Mesothelial cell of epicardium (in vitro differentiated cells): ENCODE measurements around the gene ANKRD65. TPM values are rescaled to one million over a fixed set of nuclear protein-coding genes. Genes with fewer than 3 reads are reported as not detected.
A peak's percentile ranks its signal among the peaks of the same experiment; 100 is the strongest.
"Not testable (repeated sequence)": the region's sequence is repeated elsewhere in the genome, so short reads cannot be mapped to it uniquely, and the experiment has no call there.

Experiments
- DNase-seq, 2 experiments: peaks; one replicate each; pipeline ENCODE4 v3.0.0; 2021; ENCODE audit warnings: low spot score in 2 of 2; ENCODE audit not compliant: unreplicated experiment in 2 of 2
- H3K27ac Mint-ChIP-seq: 2 replicates; pipeline ENCODE4 v1.8.0; 2021; ENCODE audit warnings: mixed read lengths
- H3K27me3 Mint-ChIP-seq: 2 replicates; pipeline ENCODE4 v1.8.0; 2021; ENCODE audit warnings: low read depth, mixed read lengths
- H3K36me3 Mint-ChIP-seq: 2 replicates; pipeline ENCODE4 v1.8.0; 2021; ENCODE audit warnings: mixed read lengths
- H3K4me1 Mint-ChIP-seq: 2 replicates; pipeline ENCODE4 v1.8.0; 2021; ENCODE audit warnings: mixed read lengths
- H3K4me3 Mint-ChIP-seq: 2 replicates; pipeline ENCODE4 v1.8.0; 2021; ENCODE audit warnings: mild to moderate bottlenecking, moderate library complexity, mixed read lengths
- H3K9me3 Mint-ChIP-seq: 2 replicates; pipeline ENCODE4 v1.8.0; 2021; ENCODE audit warnings: mixed read lengths
- total RNA-seq: library from RNA; stranded (reverse); gene quantifications from 3 replicates; pipeline ENCODE4 v1.2.1, GENCODE V29; 2021
- TF ChIP-seq, protein P1 (sequence below): fragments of 200-600 bp; sonication (generic); IDR thresholded peaks from one replicate; pipeline ENCODE4 v1.5.0; 2021; ENCODE audit warnings: antibody characterized with exemption; ENCODE audit not compliant: unreplicated experiment

ANKRD65 gene
- total RNA-seq, 1 donor from 2014 or later = 12.3 TPM

DNA sequence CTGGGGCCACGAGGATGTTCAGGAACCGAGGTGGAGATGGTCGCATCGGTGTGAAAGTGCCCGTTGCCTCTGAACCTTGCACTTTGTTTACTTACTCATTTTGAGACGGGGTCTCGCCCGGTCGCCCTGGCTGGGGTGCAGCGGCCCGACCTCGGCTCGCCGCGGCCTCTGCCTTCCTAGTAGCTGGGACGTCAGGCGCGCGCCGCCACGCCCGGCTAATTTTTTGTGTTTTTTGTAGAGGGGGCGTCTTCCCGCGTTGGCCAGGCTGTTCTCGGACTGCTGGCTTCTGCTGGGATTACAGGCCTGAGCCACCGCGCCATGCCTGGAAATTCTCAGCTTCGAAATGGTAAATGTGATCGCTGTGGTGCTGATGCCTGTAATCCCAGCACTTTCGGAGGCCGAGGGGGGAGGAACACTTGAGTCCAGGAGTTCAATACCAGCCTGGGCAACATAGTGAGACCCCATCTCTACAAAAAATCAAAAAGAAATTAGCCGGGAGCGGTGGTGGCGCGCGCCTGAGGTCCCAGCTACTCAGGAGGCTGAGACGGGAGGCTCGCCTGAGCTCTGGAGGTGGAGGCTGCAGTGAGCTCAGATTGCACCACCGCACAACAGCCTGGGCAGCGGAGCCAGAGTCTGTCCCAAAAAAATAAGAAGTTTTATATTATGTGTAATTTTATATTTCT lies 13.3 kb downstream of the ANKRD65 start:
- Mint-ChIP-seq H3K27me3 (no peaks in the 10 kb centered on the region), H3K4me1 (peaks cover 28% of the 10 kb centered on the region), H3K36me3 (peaks cover 19% of the 10 kb centered on the region), H3K4me3 (peak overlapping the region; percentile 92), H3K9me3 (peaks cover 4% of the 10 kb centered on the region), H3K27ac (peak overlapping the region; percentile 85)
- TF ChIP-seq, protein P1, sequence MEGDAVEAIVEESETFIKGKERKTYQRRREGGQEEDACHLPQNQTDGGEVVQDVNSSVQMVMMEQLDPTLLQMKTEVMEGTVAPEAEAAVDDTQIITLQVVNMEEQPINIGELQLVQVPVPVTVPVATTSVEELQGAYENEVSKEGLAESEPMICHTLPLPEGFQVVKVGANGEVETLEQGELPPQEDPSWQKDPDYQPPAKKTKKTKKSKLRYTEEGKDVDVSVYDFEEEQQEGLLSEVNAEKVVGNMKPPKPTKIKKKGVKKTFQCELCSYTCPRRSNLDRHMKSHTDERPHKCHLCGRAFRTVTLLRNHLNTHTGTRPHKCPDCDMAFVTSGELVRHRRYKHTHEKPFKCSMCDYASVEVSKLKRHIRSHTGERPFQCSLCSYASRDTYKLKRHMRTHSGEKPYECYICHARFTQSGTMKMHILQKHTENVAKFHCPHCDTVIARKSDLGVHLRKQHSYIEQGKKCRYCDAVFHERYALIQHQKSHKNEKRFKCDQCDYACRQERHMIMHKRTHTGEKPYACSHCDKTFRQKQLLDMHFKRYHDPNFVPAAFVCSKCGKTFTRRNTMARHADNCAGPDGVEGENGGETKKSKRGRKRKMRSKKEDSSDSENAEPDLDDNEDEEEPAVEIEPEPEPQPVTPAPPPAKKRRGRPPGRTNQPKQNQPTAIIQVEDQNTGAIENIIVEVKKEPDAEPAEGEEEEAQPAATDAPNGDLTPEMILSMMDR = peak; percentile 25
- DNase-seq = no peak

DNA sequence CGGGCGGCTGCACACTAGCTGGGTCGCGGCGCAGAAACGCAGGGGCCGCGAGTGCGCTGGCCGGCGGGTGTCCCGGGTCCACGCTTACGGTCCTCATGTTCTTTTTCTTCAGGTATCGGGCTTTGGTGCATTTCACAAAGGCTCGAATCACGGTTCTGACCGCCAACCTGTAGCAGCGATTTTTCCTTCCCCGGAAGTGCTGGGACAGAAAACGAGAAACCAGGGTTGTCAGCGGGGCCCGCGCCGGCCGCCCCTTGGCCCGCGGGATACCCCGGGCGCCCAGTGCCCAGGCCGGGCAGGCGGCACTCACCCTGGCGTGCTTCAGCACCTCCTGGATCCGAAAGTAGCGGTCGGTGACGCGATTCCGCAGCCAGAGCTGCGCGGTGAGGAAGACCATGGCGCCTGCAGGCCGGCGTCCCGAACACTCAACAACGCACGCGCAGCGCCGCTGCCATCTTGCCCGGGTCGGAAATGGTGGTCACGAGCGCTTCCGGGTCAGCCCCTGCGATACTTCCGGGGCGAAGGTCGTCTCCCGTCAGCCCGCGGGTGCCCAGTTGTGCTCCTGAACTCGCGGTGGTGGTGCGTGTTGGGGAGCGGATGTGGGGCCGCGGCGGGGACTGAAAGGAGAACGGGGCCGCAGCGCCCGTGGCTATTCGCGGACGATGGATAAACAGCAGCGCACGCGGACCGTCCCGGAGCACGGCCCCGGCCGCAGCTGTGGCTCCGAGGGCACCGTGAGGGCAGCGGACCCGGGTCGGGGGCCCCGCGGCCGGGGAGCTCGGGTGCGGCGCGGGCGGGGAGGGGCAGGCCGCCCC lies 14.0 kb downstream of the ANKRD65 start, which contains the start of gene MRPL20:
TSS of gene MRPL20 (minus strand) at position 473 of the 815 bp plus-strand sequence. CDS start at position 397, 76 bp downstream.
- Mint-ChIP-seq H3K9me3 (no peaks in the 10 kb centered on the region), H3K4me3 (peak within 1 kb of the TSS; percentile 92), H3K27ac (peak within 1 kb of the TSS; percentile 94), H3K27me3 (no peaks in the 10 kb centered on the region), H3K36me3 (peaks cover 21% of the 10 kb centered on the region), H3K4me1 (peaks cover 28% of the 10 kb centered on the region)
- DNase-seq = peak; percentile 78 to 86
- TF ChIP-seq, protein P1 = no peak

DNA sequence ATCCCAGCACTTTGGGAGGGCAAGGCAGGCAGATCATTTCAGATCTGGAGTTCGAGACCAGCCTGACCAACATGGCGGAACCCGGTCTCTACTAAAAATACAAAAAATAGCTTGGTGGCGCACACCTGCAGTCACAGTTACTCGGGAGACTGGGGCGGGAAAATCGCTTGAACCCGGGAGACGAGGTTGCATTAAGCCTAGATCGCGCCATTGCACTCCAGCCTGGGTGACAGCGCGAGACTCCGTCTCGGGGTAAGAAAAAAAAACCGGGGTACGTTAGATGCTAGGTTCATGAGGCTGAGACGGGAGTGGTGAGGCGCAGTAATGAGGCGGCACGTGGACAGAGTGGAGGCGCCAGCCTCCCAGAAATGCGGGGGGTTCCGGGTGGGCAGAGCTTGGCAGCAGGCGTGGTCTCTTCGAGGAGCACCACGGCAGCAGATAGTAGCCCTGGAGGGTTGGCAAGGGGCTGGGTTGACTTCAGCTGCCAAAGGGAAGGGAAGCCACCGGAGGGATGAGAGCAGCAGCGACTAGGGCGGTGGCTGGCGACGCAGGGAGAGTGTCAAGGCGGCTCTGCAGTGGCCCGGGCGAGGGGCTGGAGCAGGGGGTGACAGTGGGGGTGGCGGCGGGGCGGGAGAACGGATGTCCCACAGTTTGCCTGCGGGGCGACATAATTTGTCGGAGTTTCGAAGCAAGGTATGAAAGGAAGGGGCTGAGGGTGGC lies 14.8 kb downstream of the ANKRD65 start:
- peaks cover 28% of the 10 kb centered on the region for H3K4me1 Mint-ChIP-seq
- no peaks in the 10 kb centered on the region for H3K9me3 Mint-ChIP-seq
- peak overlapping the region; percentile 90 for H3K27ac Mint-ChIP-seq
- peaks cover 23% of the 10 kb centered on the region for H3K36me3 Mint-ChIP-seq
- no peak for DNase-seq
- H3K27me3 Mint-ChIP-seq = no peaks in the 10 kb centered on the region
- peak overlapping the region; percentile 92 for H3K4me3 Mint-ChIP-seq
- TF ChIP-seq, protein P1 = no peak

DNA sequence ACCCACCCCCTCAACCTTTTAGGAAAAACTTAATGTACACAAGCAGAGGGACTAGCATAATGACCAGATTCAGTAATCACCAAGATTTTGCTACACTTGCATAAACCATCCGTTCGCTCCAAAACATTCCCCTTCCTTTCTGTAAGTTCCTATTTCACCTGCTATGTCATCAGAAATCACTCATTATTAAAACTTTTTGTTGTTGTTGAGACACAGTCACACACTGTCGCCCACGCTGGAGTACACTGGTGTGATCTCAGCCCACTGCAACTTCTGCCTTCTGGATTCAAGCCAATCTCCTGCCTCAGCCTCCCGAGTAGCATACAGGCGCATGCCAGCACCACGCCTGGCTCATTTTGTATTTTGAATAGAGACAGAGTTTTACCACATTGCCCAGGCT lies 17.4 kb downstream of the ANKRD65 start:
- DNase-seq = no peak
- Mint-ChIP-seq H3K4me1 (peaks cover 30% of the 10 kb centered on the region), H3K27me3 (no peaks in the 10 kb centered on the region), H3K27ac (peak overlapping the region; percentile 69), H3K4me3 (peak overlapping the region; percentile 14), H3K9me3 (no peaks in the 10 kb centered on the region), H3K36me3 (peaks cover 21% of the 10 kb centered on the region)
- TF ChIP-seq, protein P1 = no peak

DNA sequence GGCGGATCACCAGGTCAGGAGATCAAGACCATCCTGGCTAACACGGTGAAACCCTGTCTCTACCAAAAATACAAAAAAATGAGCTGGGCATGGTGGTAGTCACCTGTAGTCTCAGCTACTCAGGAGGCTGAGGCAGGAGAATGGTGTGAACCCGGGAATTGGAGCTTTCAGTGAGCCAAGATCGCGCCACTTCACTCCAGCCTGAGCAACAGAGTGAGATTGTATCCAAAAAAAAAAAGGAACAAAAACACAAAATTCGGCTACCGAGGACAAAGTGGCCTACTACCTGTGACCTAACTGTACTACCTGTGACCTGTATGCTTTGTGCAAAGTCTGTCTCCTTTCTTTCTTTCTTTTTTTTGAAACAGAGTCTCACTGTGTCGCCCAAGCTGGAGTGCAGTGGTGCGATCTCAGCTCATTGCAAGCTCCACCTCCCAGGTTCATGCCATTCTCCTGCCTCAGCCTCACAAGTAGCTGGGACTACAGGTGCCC lies 18.1 kb downstream of the ANKRD65 start:
- Mint-ChIP-seq H3K36me3 (peaks cover 21% of the 10 kb centered on the region), H3K4me1 (peaks cover 30% of the 10 kb centered on the region), H3K4me3 (peak overlapping the region; percentile 14), H3K27ac (peak overlapping the region; percentile 69)
- H3K27me3 Mint-ChIP-seq, H3K9me3 Mint-ChIP-seq, DNase-seq: not testable (repeated sequence)
